Endothelial cell of umbilical vein (primary cell): ENCODE results near the gene TCF7L2. TPM values are rescaled to one million over a fixed set of nuclear protein-coding genes. Genes with fewer than 3 reads are reported as not detected.

ENCODE experiments used
- BruUV-seq: library from RNA; stranded (reverse); fragments of 400-500 nt; replicated peaks from 2 replicates; lab custom pipeline; 2021; lab: Mats Ljungman, UMichigan
- CTCF ChIA-PET: fragments of 300-600, 350-600 bp; sonication (Branson Sonifier 250); formaldehyde crosslinking; loops from one replicate; lab custom pipeline; 2021; ENCODE audit warnings: antibody characterized with exemption, inconsistent platforms; lab: Charles Lee
- POLR2A ChIA-PET: fragments of 300-600, 350-600 bp; sonication (Branson Sonifier 250); formaldehyde crosslinking; loops from one replicate; lab custom pipeline; 2021; ENCODE audit warnings: antibody characterized with exemption, inconsistent platforms; lab: Charles Lee
- DNase-seq: peaks from one replicate; pipeline ENCODE4 v3.0.0-alpha.2; 2011; ENCODE audit warnings: low read depth, low spot score
- FAIRE-seq: peaks from 2 replicates; lab custom pipeline; 2011; peaks lifted over from hg19 to GRCh38; lab: Jason Lieb, UNC
- H2AFZ ChIP-seq: 2 replicates; pipeline ENCODE4 v1.6.0; 2012; ENCODE audit warnings: low read depth, low read length, control low read depth, inconsistent platforms
- H3K27ac ChIP-seq: 2 replicates; pipeline ENCODE4 v1.5.1; 2011; ENCODE audit warnings: low read depth, mild to moderate bottlenecking, control low read depth, low read length, moderate library complexity; ENCODE audit not compliant: insufficient read depth
- H3K27me3 ChIP-seq, 2 experiments: 2 replicates each; pipeline versions ENCODE4 v1.6.0 to v1.6.1; 2011; ENCODE audit warnings: low read length in 2 of 2, mixed read lengths in 1 of 2; ENCODE audit not compliant: control insufficient read depth in 2 of 2, insufficient read depth in 2 of 2
- H3K36me3 ChIP-seq, 2 experiments: 2 replicates in 1 of 2; 3 replicates in 1 of 2; pipeline ENCODE4 v1.5.1; 2011; ENCODE audit warnings: low read length in 2 of 2, mild to moderate bottlenecking in 1 of 2, moderate library complexity in 1 of 2; ENCODE audit not compliant: control insufficient read depth in 2 of 2, insufficient read depth in 2 of 2; ENCODE audit errors: extremely low read depth in 1 of 2
- H3K4me1 ChIP-seq: 3 replicates; pipeline ENCODE4 v1.5.1; 2011; ENCODE audit warnings: mild to moderate bottlenecking, low read length; ENCODE audit not compliant: control insufficient read depth, insufficient read depth; ENCODE audit errors: extremely low read depth
- H3K4me2 ChIP-seq: 2 replicates; pipeline ENCODE4 v1.6.1; 2011; ENCODE audit warnings: low read length, control low read depth, mixed read lengths; ENCODE audit not compliant: insufficient read depth
- H3K4me3 ChIP-seq, 3 experiments: fragments of 200-600 bp in 1 of 3; sonication (generic), shearing (Covaris generic) in 1 of 3; replicated peaks in 1 of 3; 2 replicates each; pipeline ENCODE4 v1.5.1; 2011 to 2016; ENCODE audit warnings: control low read depth in 3 of 3, low read length in 3 of 3, mild to moderate bottlenecking in 2 of 3, inconsistent platforms in 1 of 3, low read depth in 1 of 3, moderate library complexity in 1 of 3; ENCODE audit not compliant: insufficient read depth in 1 of 3
- H3K79me2 ChIP-seq: 2 replicates; pipeline ENCODE4 v1.6.0; 2012; ENCODE audit warnings: low read length, inconsistent platforms; ENCODE audit not compliant: control insufficient read depth, insufficient read depth
- H3K9ac ChIP-seq: replicated peaks from 2 replicates; pipeline ENCODE3; 2011; ENCODE audit warnings: low read length, control low read depth; ENCODE audit not compliant: insufficient read depth; ENCODE audit errors: extremely low read depth
- H3K9me1 ChIP-seq: replicated peaks from 3 replicates; pipeline ENCODE4 v1.6.0; 2011; ENCODE audit warnings: mild to moderate bottlenecking, low read length; ENCODE audit not compliant: control insufficient read depth, insufficient read depth; ENCODE audit errors: extremely low read depth
- H3K9me3 ChIP-seq: replicated peaks from 2 replicates; pipeline ENCODE4 v1.5.1; 2012; ENCODE audit warnings: low read length, inconsistent platforms; ENCODE audit not compliant: control insufficient read depth, insufficient read depth
- H4K20me1 ChIP-seq: replicated peaks from 2 replicates; pipeline ENCODE3; 2011; ENCODE audit warnings: mild to moderate bottlenecking, low read length; ENCODE audit not compliant: control insufficient read depth, insufficient read depth; ENCODE audit errors: extremely low read depth
- EZH2 ChIP-seq: IDR thresholded peaks from 2 replicates; pipeline ENCODE4 v1.6.1; 2012; ENCODE audit warnings: borderline replicate concordance, low read depth, mild to moderate bottlenecking, moderate library complexity, low read length, inconsistent platforms; ENCODE audit not compliant: severe bottlenecking
- FOS ChIP-seq: IDR thresholded peaks from 2 replicates; pipeline ENCODE4 v1.6.1; 2011; ENCODE audit warnings: mild to moderate bottlenecking, low read length, moderate library complexity, borderline replicate concordance; ENCODE audit not compliant: insufficient read depth
- GATA2 ChIP-seq: IDR thresholded peaks from 2 replicates; pipeline ENCODE4 v1.7.0; 2011; ENCODE audit warnings: low read depth, mild to moderate bottlenecking, moderate library complexity, mixed read lengths, low read length; ENCODE audit not compliant: insufficient read length, insufficient read depth
- JUN ChIP-seq: IDR thresholded peaks from 2 replicates; pipeline ENCODE4 v1.6.1; 2011; ENCODE audit warnings: borderline replicate concordance, low read depth; ENCODE audit not compliant: insufficient read length, insufficient read depth
- MYC ChIP-seq: IDR thresholded peaks from one replicate; pipeline ENCODE4 v1.6.1; 2011; ENCODE audit warnings: mild to moderate bottlenecking, low read depth, low read length
- POLR2A ChIP-seq: IDR thresholded peaks from 2 replicates; pipeline ENCODE4 v1.6.1; 2012; ENCODE audit warnings: low read depth, mild to moderate bottlenecking, control low read depth, low read length
- POLR2AphosphoS5 ChIP-seq: IDR thresholded peaks from 2 replicates; pipeline ENCODE4 v1.6.1; 2012; ENCODE audit warnings: low read depth, mild to moderate bottlenecking, control low read depth, low read length, moderate library complexity; ENCODE audit not compliant: insufficient read depth
- dilution Hi-C: fragments of 300-500 bp; cut with MboI; formaldehyde crosslinking; loops from one replicate; pipeline ENCODE4 v1.15.0; 2019; ENCODE audit warnings: low sequenced_read_pairs; ENCODE audit not compliant: extremely low pct_ligation_motif_present
- intact Hi-C: fragments of 100-400 bp; cut with micrococcal nuclease; formaldehyde crosslinking; loops from one replicate; pipeline ENCODE4 v1.10.0; 2022
- polyA plus RNA-seq, 4 experiments: library from polyadenylated mRNA; depleted of rRNA in 3 of 4; stranded (reverse) in 3 of 4; unstranded in 1 of 4; fragments of >200 nt; gene quantifications; 2 replicates each; pipeline versions ENCODE4 v1.2.1 to v1.2.3, GENCODE V29; 2011 to 2012; ENCODE audit warnings: missing spikeins in 1 of 4
- total RNA-seq: library from RNA; stranded (reverse); gene quantifications from 2 replicates; pipeline ENCODE4 v1.2.3, GENCODE V29; 2021
- TF ChIP-seq, protein P1 (sequence below), 2 donors: IDR thresholded peaks; 1 replicate in 1 of 2; 2 replicates in 1 of 2; pipeline ENCODE4 v1.5.1; 2011; ENCODE audit warnings: low read length in 2 of 2, mild to moderate bottlenecking in 2 of 2, moderate library complexity in 2 of 2, control low read depth in 1 of 2, inconsistent platforms in 1 of 2, low read depth in 1 of 2; ENCODE audit not compliant: insufficient read depth in 1 of 2; ENCODE audit errors: extremely low read depth in 1 of 2
- TF ChIP-seq, protein P2 (sequence below): IDR thresholded peaks from 2 replicates; pipeline ENCODE4 v1.6.1; 2011; ENCODE audit not compliant: insufficient read depth, insufficient read length

The TCF7L2 gene
- total and polyA plus RNA-seq, 2 donors (not counting 3 experiments of a cell fraction or from before 2014, with no cell fraction given): 9.9 to 21.8 TPM

DNA sequence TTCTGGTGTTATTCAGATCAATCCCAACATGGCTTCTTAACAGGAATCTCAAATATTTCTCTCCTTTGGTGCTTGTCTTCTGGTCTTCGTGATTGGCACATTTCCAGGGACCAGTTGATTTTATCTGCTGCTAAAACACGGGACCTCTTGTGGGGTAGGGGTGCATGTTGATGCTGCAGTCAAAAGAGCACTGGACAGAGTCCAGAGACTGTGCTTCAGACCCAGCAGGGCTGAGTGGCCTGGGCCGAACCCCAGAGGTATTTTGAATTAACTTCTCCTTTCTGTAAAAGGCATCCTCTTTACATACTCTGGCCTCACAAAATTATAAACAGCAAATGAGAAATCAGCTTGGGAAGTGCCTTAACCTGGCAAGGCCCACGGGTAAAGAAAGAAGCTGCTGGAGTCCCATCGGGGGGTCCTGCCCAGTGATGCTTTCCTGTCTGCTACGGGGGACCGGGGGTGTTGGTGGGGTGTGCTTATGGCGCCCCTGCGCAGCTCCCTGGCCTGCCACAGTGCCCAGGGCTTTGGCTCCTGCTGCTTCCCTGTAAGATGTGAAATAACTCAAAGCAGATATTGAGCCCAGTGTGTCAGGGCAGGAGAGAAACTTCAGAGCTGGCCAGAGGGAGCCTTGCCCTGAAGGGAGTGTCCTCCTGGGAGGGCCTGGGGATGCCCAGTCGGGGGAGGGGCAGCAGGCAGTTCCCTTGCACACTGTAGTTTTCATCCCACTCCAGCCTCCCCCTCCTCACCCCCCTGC lies 230.5 kb downstream of the TCF7L2 start:
- Histone ChIP-seq H3K9me3 (no peaks in the 10 kb centered on the region), H3K9me1 (no peaks in the 10 kb centered on the region), H3K9ac (no peak overlapping the region), H4K20me1 (no peaks in the 10 kb centered on the region), H3K27me3 (no peaks in the 10 kb centered on the region), H3K36me3 (no peaks in the 10 kb centered on the region), H3K4me3 (no peak overlapping the region), H3K27ac (no peak overlapping the region), H2AFZ (no peak overlapping the region), H3K4me2 (no peak overlapping the region), H3K4me1 (no peaks in the 10 kb centered on the region), H3K79me2 (no peaks in the 10 kb centered on the region)
- no peak for DNase-seq
- no peak for TF ChIP-seq JUN
- dilution Hi-C loops: no loop called here
- peak; percentile 24 for FAIRE-seq
- no TSS peak for BruUV-seq
- POLR2A ChIA-PET: no interaction called here
- intact Hi-C loops: no loop called here
- CTCF ChIA-PET: interaction anchor here (1.3 kb wide), 1 partner anchor 51 kb away, joined by 3 read pairs; no protein-coding TSS in a partner anchor

DNA sequence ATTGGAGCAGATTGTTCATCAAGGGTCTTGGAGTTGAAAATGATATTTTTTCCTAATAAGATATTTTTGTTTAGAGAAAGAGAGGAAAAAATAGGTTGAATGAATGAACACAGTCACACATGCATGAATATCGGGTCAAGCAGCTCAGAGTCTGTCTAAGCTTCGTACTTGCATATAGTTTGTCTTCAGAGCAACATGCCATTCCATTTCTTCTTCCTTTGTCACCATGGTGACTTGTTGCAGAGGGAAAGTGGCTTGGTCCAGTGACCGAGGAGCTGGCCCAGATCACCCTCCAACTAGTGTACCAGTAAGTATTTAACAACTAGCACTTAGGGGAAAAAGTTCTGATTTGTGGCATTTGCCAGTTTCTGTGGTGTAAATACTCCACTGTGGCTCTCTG lies 232.1 kb downstream of the TCF7L2 start:
- BruUV-seq: no TSS peak
- Histone ChIP-seq H3K79me2 (no peaks in the 10 kb centered on the region), H3K9ac (no peak overlapping the region), H2AFZ (no peak overlapping the region), H3K36me3 (no peaks in the 10 kb centered on the region), H3K27me3 (no peaks in the 10 kb centered on the region), H3K9me1 (no peaks in the 10 kb centered on the region), H3K4me1 (no peaks in the 10 kb centered on the region), H3K4me2 (no peak overlapping the region), H3K27ac (no peak overlapping the region), H3K4me3 (no peak overlapping the region), H3K9me3 (no peaks in the 10 kb centered on the region), H4K20me1 (no peaks in the 10 kb centered on the region)
- intact Hi-C loops (no loop called here), dilution Hi-C loops (no loop called here)
- ChIA-PET CTCF (no interaction called here), POLR2A (no interaction called here)
- TF ChIP-seq GATA2: no peak
- TF ChIP-seq POLR2A: no peak
- TF ChIP-seq, protein P1, sequence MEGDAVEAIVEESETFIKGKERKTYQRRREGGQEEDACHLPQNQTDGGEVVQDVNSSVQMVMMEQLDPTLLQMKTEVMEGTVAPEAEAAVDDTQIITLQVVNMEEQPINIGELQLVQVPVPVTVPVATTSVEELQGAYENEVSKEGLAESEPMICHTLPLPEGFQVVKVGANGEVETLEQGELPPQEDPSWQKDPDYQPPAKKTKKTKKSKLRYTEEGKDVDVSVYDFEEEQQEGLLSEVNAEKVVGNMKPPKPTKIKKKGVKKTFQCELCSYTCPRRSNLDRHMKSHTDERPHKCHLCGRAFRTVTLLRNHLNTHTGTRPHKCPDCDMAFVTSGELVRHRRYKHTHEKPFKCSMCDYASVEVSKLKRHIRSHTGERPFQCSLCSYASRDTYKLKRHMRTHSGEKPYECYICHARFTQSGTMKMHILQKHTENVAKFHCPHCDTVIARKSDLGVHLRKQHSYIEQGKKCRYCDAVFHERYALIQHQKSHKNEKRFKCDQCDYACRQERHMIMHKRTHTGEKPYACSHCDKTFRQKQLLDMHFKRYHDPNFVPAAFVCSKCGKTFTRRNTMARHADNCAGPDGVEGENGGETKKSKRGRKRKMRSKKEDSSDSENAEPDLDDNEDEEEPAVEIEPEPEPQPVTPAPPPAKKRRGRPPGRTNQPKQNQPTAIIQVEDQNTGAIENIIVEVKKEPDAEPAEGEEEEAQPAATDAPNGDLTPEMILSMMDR (IDR thresholded peaks at IDR 0.05; ENCODE audit: extremely low read depth in 1 of 2, insufficient read depth in 1 of 2, low read depth in 1 of 2, low read length in 2 of 2): no peak
- TF ChIP-seq JUN: no peak
- no peak for TF ChIP-seq EZH2
- TF ChIP-seq POLR2AphosphoS5: no peak
- TF ChIP-seq, protein P2, sequence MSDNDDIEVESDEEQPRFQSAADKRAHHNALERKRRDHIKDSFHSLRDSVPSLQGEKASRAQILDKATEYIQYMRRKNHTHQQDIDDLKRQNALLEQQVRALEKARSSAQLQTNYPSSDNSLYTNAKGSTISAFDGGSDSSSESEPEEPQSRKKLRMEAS: no peak
- TF ChIP-seq FOS: no peak
- TF ChIP-seq MYC: no peak
- FAIRE-seq (no peak), DNase-seq (no peak)
